ENCODE results near the gene HERC3.

Gene HERC3

GRCh38 chr4:88720451-88721428 lies 128.5 kb downstream of the HERC3 start:
- DNase-seq (ENCODE audit: low read depth) = no peak

GRCh38 chr4:88722276-88722780 lies 130.0 kb downstream of the HERC3 start:
- no peak for DNase-seq (ENCODE audit: low read depth)

- DNase-seq (ENCODE audit: low read depth) = no peak
Observed at GRCh38 chr4:88722828-88723227, 130.5 kb downstream of the HERC3 start.

DNA sequence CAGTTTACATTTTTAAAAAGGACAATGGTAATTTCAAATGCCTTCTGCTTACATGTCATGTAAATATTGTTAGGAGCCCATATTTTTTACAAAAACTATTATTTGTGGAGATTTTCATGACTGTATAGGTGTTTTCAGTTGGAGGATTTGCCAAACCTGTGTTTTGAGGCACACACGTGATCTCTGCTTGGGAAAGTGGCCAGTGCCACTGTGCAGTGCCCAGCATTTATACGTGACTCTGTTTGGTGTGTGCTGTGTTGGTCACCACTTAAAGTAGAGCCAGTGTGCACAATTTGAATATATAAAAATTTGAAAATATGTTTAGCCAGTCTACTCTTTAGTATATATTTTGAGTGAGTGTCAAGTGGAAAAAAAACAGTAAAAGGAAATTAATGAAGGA lies 132.1 kb downstream of the HERC3 start:
- DNase-seq (ENCODE audit: low read depth) = no peak

DNA sequence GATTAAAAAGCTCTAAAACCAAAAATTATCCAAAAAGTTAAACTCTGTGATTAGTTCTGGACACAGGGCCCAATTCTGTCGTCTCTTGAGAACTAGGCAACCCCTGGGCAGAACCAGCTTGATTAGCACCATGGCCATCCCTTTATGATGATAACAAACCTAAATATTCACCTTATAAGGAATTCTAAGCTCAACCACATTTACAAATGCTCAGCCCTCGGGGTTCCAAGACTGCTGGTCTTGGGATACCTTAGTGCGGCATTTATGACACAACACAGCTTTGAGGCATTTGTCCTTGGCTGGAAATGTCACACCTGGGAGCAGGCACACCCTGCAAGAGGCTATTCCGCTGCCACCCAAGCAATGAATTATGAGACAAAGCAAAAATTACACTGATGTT lies 132.9 kb downstream of the HERC3 start:
- DNase-seq (ENCODE audit: low read depth) = no peak

DNA sequence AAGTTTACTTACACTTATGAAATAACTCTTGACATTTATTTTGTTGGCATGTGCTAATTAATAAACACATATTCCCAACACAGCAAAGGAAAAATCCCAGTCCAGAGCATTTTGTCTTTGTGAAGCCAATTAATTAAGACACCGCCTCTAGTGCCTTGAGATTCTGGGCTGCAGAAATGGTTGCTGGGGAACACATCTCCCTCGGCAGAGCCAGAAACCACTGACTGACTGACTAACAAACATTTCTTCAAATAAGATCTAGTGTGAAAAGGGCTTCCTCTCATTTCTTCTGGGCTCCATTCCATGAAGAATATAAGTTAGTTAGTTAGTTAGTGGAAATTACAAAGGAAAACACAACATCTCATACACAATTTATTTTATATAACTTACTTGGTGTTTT lies 133.7 kb downstream of the HERC3 start:
- DNase-seq (ENCODE audit: low read depth) = peak; percentile 28

- no peak for DNase-seq (ENCODE audit: low read depth)
Observed at GRCh38 chr4:88728146-88728545, 135.9 kb downstream of the HERC3 start.

- DNase-seq (ENCODE audit: low read depth) = no peak
Observed at GRCh38 chr4:88729146-88729760, 137.0 kb downstream of the HERC3 start.

- no peak for DNase-seq (ENCODE audit: low read depth)
Observed at GRCh38 chr4:88730811-88731210, 138.5 kb downstream of the HERC3 start.

DNA sequence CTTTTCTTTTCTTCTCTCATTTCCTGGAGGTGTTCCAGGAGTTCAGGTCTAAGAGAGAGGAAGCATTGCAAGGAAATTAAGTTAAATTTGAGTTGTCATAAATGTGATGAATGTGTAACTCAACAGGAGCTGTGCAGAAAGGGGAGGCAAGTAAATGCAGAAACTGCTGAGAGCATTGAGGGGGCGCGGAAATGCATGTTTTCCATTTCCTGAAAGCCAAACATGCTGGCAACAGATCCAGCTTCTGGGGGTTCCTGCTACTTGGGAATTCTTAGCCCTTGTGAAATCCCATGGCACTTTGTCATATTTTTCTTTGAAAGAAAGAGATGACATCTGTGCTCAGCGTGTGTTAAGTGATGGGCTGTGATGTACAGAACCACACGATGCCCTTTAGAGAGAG lies 139.1 kb downstream of the HERC3 start:
- DNase-seq (ENCODE audit: low read depth) = no peak

- DNase-seq (ENCODE audit: low read depth) = no peak
Observed at GRCh38 chr4:88732714-88733368, 140.6 kb downstream of the HERC3 start.

DNA sequence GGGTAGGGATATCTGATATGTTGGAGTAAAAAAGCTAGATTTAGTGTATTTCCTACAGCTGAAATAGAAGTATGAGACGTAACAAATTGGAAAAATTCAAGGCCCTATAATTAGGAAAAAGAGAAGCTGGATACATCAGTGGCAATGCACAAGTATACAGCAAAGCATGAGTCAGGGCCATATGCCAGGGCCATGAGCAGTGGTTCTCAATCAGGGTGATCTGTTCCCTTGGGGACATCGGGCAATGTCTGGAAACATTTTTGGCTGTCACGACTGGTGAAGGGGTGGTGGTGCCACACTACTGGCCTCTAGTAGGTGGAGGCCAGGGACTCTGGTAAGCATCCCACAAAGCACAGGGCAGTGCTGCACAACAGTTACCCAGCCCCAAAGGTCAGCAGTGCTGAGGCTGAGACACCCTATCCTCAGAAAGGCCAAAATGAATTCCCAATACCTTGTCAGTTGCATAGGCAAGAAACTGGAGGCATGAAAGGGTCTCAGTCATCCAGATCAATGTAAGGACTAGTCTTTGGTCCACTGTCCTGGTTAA lies 142.2 kb downstream of the HERC3 start:
- no peak for DNase-seq (ENCODE audit: low read depth)

DNA sequence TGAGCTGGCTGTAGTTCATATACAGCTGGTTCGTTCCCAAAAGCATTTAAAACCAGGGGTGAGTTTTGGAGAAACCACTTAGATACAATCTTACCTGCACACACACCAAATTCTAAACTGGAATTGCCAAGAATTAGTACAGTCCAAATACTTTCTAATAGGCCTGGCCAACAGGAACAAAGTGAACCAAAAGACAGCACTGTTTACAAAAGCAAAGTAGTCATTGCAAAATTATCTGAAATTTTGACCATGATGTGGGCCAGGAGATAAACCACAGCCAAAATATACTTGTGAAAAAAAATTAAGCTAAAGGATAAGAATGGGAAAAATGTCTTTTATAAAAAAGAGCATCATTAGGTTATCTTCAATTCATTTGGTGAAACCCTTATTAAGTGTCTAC lies 143.3 kb downstream of the HERC3 start:
- peak; percentile 36 for DNase-seq (ENCODE audit: low read depth)

- no peak for DNase-seq (ENCODE audit: low read depth)
Observed at GRCh38 chr4:88736264-88736663, 144.0 kb downstream of the HERC3 start.

- peak; percentile 44 for DNase-seq (ENCODE audit: low read depth)
Observed at GRCh38 chr4:88737307-88737941, 145.1 kb downstream of the HERC3 start.

GRCh38 chr4:88738180-88738579 lies 145.9 kb downstream of the HERC3 start:
- DNase-seq (ENCODE audit: low read depth) = no peak

DNA sequence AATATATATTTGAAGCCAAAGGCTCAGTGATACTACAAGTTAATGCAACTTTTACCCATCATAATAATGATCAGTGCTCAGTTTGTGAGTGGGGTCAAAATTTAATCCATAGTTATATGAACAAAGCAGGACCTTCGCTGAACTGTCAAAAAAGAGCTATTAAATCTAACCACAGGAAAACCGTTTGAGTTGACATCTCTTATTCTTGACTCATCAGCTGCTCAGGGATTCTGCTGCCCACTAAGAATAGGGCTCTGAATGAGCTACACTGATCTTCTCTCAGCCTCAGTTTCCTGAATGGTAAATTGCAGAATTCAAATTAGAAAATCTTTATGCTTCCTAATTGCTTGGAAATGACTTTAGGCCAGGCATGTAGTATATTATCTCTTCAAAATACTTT lies 150.3 kb downstream of the HERC3 start:
- peak; percentile 40 for DNase-seq (ENCODE audit: low read depth)

- DNase-seq (ENCODE audit: low read depth) = peak; percentile 93
Observed at GRCh38 chr4:88743696-88744095, 151.4 kb downstream of the HERC3 start.

GRCh38 chr4:88744609-88745008 lies 152.3 kb downstream of the HERC3 start:
- DNase-seq (ENCODE audit: low read depth) = no peak

- DNase-seq (ENCODE audit: low read depth) = no peak
Observed at GRCh38 chr4:88745175-88745574, 152.9 kb downstream of the HERC3 start.

DNA sequence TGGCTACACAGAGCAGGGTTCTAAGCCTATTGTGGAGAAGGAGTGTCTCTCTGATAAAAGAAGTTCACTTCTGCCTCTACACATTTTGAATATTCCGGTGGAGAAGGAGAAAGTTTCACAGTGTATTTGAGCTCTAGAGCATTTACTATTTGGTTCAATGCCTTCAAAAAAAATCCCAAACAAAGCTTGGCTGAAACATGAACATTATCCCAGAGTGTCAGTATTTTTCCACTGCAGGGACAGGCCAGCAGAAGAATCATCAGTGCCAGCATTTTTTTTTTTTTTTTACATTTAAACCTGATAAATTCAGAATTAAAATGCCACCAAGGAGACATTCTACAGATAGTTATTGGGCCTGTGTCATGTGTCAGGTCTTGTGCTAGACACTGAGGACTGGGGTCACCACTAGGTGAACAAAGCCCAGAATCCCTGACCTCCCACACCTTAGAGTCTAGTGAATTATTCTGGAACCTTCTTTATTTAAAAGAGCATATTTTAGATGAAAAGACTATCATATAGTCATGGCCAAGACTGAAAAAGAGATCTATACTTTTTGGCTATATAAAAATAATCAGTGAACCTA lies 153.4 kb downstream of the HERC3 start:
- DNase-seq (ENCODE audit: low read depth) = no peak

- DNase-seq (ENCODE audit: low read depth) = no peak
Observed at GRCh38 chr4:88746206-88746605, 153.9 kb downstream of the HERC3 start.

Data from iris pigment epithelial cell (primary cell).